ENCODE data around the gene LRBA.

Gene LRBA

GRCh38 chr4:150337734-150338133, 677.4 kb downstream of the LRBA start:
- TF ChIP-seq, protein P1, sequence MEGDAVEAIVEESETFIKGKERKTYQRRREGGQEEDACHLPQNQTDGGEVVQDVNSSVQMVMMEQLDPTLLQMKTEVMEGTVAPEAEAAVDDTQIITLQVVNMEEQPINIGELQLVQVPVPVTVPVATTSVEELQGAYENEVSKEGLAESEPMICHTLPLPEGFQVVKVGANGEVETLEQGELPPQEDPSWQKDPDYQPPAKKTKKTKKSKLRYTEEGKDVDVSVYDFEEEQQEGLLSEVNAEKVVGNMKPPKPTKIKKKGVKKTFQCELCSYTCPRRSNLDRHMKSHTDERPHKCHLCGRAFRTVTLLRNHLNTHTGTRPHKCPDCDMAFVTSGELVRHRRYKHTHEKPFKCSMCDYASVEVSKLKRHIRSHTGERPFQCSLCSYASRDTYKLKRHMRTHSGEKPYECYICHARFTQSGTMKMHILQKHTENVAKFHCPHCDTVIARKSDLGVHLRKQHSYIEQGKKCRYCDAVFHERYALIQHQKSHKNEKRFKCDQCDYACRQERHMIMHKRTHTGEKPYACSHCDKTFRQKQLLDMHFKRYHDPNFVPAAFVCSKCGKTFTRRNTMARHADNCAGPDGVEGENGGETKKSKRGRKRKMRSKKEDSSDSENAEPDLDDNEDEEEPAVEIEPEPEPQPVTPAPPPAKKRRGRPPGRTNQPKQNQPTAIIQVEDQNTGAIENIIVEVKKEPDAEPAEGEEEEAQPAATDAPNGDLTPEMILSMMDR (IDR thresholded peaks at IDR 0.05; ENCODE audit: control insufficient read depth, insufficient read depth, low read depth, low read length, missing control alignments): no peak
- DNase-seq (ENCODE audit: low read depth): peak; percentile 52
- H3K4me3 ChIP-seq (ENCODE audit: control insufficient read depth, low read depth, low read length): no peak overlapping the region

DNA sequence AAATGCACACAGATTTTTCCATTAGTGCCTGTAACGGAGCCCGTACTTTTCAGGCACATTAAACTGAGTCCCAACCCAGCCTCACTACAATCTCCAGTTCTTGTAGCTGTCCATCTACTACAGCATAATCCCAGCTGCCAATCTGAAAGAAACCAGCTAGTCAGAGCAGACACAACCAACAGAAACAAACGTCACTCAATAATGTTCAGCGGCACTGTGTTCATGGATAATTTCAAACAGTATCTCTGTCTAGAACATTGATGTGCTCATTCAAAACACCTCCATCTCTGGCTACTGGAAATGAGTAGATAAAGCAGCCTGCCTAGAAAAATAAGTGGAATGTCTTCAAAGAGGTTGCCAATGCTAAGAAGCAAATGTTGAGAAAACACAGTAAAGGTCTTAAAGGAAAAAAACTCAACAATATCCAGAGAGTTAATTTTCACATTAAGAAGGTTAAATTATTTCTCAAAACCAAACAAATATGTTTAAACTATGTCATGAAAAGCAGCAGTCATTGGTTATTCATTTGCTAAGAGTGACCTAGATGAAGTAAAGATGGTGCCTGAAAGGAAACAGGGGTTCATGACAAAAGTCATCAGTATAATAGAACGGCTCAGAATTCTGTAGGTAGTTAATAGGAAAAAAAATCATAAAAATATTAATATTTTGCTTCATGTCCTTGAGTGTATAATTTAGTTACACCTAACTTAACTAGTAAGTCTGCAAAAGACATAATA, 678.2 kb downstream of the LRBA start:
- TF ChIP-seq, protein P1 (IDR thresholded peaks at IDR 0.05; ENCODE audit: control insufficient read depth, insufficient read depth, low read depth, low read length, missing control alignments): no peak
- H3K4me3 ChIP-seq (ENCODE audit: control insufficient read depth, low read depth, low read length): no peak overlapping the region
- DNase-seq (ENCODE audit: low read depth): no peak

DNA sequence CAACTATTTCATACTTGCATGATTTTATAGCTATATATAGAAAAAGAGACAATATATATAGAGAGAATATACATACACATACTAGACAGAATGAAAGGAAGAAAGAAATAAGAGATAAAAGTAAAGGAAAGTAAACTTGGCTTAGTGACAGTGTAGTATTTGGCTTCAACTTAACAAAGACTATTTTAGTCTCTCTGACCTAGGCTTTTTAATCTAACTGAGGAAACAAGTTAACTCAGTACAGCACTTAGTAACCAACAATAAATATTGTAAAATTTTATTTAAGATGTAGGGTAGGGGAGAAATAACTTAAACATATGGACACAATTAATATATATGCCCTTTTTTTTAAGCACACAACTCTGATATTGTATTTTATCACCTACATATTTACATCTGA, 682.1 kb downstream of the LRBA start:
- TF ChIP-seq, protein P1 (IDR thresholded peaks at IDR 0.05; ENCODE audit: control insufficient read depth, insufficient read depth, low read depth, low read length, missing control alignments): no peak
- DNase-seq (ENCODE audit: low read depth): no peak
- H3K4me3 ChIP-seq (ENCODE audit: control insufficient read depth, low read depth, low read length): no peak overlapping the region

DNA sequence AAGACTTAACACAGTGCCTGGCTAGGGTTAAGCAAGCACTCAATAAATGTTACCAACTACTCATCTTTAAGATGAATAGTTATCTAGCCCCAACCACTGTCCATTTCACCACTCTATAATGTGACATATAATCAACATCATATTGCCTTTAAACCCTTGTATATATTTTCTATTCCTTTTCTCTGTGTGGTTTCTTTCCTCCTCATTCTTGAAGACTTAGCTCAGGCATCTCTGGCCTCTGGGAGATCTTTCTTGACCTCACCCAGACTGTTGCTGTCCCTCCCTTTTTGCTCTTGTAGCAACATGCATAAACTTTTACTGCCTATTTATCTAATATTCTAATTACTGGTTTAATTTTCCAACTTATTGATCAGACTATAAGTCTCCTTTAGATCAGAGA, 683.0 kb downstream of the LRBA start:
- TF ChIP-seq, protein P1 (IDR thresholded peaks at IDR 0.05; ENCODE audit: control insufficient read depth, insufficient read depth, low read depth, low read length, missing control alignments): no peak
- no peak overlapping the region for H3K4me3 ChIP-seq (ENCODE audit: control insufficient read depth, low read depth, low read length)
- DNase-seq (ENCODE audit: low read depth): no peak

GRCh38 chr4:150329373-150329772, 685.7 kb downstream of the LRBA start:
- TF ChIP-seq, protein P1 (IDR thresholded peaks at IDR 0.05; ENCODE audit: control insufficient read depth, insufficient read depth, low read depth, low read length, missing control alignments): no peak
- H3K4me3 ChIP-seq (ENCODE audit: control insufficient read depth, low read depth, low read length): no peak overlapping the region
- DNase-seq (ENCODE audit: low read depth): no peak

- no peak for DNase-seq (ENCODE audit: low read depth)
- H3K4me3 ChIP-seq (ENCODE audit: control insufficient read depth, low read depth, low read length): no peak overlapping the region
- TF ChIP-seq, protein P1 (IDR thresholded peaks at IDR 0.05; ENCODE audit: control insufficient read depth, insufficient read depth, low read depth, low read length, missing control alignments): no peak
These were observed 686.6 kb downstream of the LRBA start for GRCh38 chr4:150328496-150328895.
